Mucosa of gallbladder (tissue), 1 donor: ENCODE measurements around the gene FAM83D. TPM values are rescaled to one million over a fixed set of nuclear protein-coding genes. Genes with fewer than 3 reads are reported as not detected.

Experiments
- DNase-seq: peaks from one replicate; pipeline ENCODE4 v3.0.0-alpha.2; 2020; ENCODE audit warnings: low spot score
- total RNA-seq: library from RNA; stranded (reverse); gene quantifications from one replicate; pipeline ENCODE4 v1.2.1, GENCODE V29; 2021
- donor health status: DM: no; HTN: no; CAD: no.

FAM83D gene
- total RNA-seq, 1 donor from 2014 or later = 48.3 TPM

- DNase-seq = no peak
These were observed 30.9 kb upstream of the FAM83D start for GRCh38 chr20:38895098-38895949.

DNA sequence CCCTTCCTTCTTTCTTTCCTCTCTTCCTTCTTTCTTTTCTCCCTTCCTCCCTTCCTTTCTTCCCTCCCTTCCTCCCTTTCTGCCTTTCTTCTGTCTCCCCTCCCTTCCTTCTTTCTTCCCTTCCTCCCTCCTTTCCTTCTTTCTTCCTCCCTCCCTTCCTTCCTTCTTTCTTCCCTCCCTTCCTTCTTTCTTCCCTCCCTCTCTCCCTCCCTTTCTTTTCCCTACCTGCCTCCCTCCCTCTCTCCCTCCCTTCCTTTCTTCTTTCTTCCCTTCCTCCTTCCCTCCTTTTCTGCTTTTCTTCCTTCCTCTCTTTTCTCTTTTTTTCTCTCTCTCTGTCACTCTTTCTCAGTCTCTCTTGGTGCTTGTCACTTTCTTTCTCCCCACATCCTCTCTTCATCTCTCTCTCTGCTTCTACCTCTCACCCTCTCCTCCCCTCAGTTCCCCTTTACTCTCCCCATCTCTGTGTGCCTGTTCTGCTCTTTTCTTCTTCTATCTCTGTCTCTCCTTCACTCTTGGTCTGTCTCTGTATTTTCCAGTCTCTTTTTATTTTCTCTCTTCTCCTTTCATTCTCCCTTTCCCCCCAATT lies 30.1 kb upstream of the FAM83D start:
- DNase-seq = no peak

DNA sequence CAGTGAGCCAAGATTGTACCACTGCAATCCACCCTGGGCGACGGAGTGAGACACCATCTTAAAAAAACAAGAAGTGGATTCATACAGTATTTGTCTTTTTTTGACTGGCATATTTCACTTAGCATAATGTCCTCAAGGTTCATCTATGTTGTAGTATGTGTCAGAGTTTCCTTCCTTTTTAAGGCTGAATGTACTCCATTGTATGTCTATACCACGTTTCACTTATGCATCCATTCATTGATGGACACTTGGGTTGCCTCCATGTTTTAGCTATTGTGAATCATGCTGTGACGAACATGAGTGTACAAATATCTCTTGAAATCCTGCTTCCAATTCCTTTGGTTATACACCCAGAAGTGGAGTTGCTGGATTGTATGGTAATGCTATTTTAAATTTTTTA lies 28.9 kb upstream of the FAM83D start:
- no peak for DNase-seq

- no peak for DNase-seq
These were observed 25.6 kb upstream of the FAM83D start for GRCh38 chr20:38900606-38901005.

- no peak for DNase-seq
These were observed 23.6 kb upstream of the FAM83D start for GRCh38 chr20:38902601-38903000.

- no peak for DNase-seq
These were observed 22.9 kb upstream of the FAM83D start for GRCh38 chr20:38903335-38903734.

DNA sequence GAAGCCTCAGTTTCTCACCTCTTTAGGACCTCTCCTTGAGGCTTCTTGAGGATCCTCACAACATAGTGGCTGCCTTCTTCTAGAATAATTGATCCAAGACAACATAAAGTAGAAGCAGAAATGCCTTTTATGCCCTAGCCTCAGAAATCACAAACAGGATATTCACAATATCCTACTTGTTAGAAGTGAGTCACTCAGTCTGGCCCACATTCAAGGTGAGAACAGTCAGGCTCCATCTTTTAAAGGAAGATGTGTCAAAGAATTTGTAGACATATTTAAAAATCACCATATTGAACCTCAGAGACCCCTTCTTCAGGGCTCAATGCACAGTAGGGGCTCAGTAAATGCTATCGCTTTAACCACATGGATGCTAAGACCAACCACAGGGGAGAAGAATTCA lies 20.8 kb upstream of the FAM83D start:
- no peak for DNase-seq

DNA sequence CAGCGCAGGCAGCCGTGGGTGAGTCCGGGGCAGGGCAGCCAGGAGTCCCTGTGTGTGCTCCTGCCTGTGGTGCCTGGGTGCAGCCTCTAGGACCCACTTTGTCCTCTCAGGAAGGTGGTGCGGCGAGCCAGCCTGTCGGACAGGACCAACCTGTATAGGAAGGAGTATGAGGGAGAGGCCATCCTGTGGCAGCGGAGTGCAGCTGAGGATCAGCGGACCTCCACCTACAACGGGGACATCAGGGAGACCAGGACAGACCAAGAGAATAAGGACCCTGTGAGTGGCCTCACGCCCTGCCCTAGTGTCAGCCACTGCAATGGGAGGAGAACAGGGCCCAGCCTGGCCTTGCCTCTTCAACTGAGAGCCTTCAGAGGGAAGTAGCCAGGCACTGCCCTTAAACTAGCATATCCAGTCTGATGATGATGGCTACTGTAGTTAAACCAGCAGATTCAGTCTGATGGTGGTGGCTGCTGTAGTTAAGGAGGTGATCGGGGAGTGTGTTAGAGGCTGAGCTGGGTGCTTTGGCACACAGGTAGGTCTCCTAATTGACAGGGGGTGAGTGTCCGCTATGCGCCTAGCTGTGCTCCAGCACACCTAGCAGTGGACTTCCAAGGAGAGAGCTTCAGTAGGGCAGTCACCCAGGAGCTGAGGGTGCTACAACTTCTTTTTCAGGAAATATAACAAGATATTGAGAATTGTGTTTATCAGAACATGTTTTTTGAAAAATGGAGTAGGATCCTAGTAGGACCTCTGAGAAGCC lies 18.1 kb upstream of the FAM83D start:
- no peak for DNase-seq

DNA sequence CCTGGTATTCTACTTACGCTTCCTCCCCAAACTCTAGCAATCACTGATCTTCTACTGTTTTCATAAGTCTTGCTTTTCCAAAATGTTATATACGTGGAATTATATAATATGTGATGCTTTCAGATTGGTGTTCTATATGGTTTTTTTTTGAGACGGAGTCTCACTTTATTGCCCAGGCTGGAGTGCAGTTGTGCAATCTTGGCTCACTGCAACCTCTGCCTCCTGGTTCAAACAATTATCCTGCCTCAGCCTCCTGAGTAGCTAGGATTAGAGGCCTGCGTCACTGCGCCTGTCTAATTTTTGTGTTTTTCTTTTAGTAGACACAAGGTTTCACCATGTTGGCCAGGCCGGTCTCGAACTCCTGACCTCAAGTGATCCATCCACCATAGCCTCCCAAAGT lies 10.9 kb upstream of the FAM83D start:
- no peak for DNase-seq

- DNase-seq = no peak
These were observed 8.6 kb upstream of the FAM83D start for GRCh38 chr20:38917657-38918056.

- no peak for DNase-seq
These were observed 8.0 kb upstream of the FAM83D start for GRCh38 chr20:38918172-38918571.

DNA sequence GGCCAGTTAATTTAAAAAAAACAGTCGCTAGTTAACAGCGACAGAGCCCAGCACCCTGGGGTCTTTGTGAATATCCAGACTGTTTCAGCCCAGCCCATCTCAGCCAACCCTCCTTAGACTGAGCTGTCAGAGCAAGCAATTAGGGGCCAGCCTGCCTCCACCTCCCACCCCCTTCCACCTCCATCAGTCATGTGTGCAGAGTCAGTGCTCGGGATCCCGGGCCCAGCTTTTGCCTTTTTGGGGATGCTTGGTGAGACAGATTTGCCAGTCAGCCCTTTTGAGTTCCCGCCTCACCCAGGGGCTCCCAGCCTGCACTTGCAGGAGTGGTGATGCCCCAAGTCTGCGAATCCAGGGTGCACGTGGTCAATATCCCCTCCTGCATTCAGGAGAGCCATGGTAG lies 6.5 kb upstream of the FAM83D start:
- no peak for DNase-seq

- DNase-seq = no peak
These were observed 5.8 kb upstream of the FAM83D start for GRCh38 chr20:38920411-38920810.

- DNase-seq = no peak
These were observed 5.4 kb upstream of the FAM83D start for GRCh38 chr20:38920851-38921250.

- DNase-seq = no peak
These were observed 1.5 kb upstream of the FAM83D start for GRCh38 chr20:38924718-38925117.

- no peak for DNase-seq
These were observed 858 bp downstream of the FAM83D start for GRCh38 chr20:38926934-38927616.

GRCh38 chr20:38927902-38928578 lies 1.8 kb downstream of the FAM83D start:
- no peak for DNase-seq

DNA sequence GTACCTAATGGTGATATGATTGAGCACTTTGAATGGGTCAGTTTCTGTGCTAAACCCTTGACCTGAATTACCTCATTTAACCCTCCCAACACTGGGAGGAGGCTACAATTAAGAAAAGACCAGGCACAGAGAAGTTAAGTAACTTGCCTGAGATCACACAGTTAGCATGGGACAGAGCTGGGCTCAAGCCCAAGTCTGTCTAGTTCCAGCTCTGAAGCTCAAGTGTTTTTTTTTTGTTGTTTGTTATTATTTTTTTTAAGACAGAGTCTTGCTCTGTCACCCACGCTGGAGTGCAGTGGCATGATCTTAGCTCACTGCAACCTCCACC lies 4.0 kb downstream of the FAM83D start:
- no peak for DNase-seq

DNA sequence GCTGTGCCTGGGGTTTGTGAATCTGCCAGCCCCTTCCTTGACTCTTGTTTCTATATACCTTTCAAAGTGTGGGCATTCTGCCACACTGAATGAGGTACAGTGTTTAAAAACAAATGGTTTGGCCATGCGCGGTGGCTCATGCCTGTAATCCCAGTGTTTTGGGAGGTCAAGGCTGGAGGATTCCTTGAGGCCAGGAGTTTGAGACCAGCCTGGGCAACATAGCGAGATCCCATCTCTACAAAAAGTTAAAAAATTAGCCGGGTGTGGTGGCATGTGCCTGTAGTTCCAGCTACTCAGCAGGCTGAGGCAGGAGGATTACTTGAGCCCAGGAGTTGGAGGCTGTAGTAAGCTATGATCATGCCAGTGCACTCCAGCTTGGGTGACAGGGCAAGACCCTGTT lies 5.8 kb downstream of the FAM83D start:
- DNase-seq = no peak

GRCh38 chr20:38932457-38933120 lies 6.4 kb downstream of the FAM83D start:
- no peak for DNase-seq

DNA sequence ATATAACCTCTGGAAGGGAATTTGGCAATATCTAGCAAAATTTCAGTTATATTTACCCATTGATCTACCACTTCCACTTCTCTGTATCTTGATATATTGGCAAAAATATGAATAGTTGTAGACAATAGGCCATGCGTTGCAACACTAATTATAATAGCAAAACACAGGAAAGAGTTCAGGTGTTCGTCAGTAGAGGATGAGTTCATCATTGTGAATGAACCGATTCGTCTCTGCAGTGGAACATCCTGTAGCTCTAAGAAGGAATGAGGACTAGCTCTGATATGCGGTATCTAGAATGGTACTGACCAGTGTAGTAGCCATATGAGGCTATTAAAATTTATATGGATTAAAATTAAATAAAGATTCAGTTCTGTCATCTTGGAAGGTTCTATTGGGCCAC lies 8.3 kb downstream of the FAM83D start:
- no peak for DNase-seq
